TTC549 (cell line): ENCODE data around the gene TNIP1.

ENCODE experiments used
- FAIRE-seq: peaks from 2 replicates; lab custom pipeline; 2012; peaks lifted over from hg19 to GRCh38; lab: Jason Lieb, UNC

TNIP1 gene

DNA sequence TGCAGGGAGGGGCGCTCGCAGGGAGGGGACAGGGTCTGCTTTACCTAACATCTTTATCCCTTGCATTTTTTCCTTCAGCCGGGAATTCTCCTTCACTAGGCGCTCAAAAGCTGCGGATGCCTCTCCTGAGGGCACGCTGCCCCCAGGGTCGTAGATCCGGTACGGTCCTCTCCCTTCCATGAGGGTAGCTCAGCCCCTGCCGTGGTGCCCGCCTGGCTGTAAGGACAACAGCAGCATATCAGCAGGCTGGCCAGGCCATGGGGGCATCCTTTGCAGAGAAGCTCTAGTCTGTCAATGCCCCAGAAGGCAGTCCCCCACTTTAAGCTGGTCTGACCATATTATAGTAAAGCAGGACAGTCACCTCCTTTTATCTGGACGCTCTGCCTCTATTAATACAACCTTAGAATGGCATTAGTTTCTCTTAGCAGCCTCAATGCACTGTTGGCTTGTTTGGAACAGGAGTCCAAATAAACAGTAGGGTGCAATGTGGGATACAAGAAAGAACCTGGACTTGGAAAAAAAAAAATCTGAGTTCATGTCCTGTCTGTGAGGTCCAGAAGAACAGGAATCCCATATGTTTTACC is 15.8 kb downstream of the TNIP1 start:
- no peak for FAIRE-seq

DNA sequence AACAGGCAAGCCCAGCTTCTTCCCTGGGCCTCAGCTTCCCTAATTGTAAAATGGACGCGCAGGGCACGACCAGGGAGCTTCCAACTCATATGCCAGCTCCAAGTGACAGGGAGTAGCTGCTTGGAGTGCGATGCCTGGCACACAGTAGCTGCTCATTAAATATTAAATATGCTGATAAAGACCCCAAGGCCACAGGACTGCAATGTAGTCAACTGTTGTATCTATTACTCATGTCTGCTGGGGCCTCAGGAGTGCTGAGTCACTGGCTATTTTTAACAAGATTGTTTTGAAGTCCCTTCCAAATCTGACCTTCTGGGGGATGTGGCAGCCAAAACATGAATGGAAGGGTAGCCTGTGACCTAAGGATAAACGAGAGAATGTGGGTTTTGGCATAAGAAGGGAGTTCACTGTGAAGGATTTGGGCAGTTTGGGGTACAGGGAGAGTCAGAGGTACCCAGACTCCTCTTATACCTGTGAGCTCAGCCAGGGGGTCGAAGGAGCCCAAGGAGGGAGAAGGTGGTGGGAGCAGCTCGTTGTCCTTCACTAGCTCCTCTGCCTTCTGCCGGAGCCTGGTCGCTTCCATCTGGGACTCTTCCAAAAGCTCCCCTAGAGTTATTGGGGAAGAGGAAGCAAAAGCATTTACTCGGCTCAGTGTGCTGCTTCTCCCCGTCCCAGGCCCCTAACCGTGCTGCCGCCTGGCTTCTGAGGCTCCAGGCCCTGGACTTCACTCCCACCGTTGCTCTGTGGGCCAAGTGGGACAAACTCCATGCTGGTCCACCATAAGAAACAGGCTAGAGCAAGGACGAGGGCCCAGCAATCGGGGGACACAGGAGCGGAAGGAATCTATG is 17.5 kb downstream of the TNIP1 start:
- FAIRE-seq, result no peak

GRCh38 chr5:151062405-151063141 is 18.3 kb downstream of the TNIP1 start:
- no peak for FAIRE-seq

DNA sequence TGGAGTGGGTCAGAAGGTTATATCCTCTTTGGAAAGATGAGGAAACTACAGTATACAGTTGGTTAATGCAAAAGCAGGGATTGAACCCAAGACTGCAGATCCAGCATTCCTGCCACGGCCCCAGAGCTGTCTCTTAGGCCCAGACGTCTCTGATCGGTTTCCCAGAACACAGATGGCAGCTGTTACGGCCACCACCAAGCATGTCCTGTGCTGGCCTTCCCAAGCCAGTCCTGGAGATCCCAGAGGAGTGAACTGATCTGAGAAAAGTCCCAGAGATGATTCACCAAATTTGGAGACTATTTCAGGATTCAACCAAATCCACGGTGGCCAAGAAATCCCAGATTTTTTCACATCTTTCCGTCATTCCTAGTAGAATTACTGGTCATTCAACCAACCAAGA is 20.1 kb downstream of the TNIP1 start:
- no peak for FAIRE-seq

DNA sequence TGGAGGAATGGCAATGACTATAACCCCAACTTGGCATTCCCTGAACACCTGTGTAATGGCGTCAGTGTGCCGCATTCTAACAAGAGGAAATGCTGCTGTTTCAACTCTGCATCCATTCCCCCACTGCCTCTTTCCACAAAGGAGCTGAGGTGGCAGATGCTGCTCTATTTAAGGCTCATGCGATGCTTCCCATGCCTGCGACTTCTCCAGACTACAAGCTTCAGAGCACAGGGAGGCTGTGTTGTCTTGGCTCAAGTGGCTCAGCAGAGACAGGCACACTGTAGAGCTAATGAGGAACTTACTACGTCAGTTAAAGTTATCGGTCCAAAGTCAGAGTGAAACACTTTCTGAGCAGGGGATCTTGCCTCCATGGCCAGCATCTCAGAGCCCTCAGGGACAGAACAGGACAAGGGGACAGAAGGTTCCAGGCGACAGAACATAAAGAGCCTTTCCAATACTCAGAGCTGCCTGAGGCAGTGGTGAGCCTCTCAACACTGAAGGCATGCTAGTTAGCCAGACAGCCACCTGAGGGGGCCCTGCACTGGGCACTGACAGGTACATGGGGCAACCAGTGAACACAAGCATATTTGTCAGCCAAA is 21.8 kb downstream of the TNIP1 start:
- FAIRE-seq, result no peak

DNA sequence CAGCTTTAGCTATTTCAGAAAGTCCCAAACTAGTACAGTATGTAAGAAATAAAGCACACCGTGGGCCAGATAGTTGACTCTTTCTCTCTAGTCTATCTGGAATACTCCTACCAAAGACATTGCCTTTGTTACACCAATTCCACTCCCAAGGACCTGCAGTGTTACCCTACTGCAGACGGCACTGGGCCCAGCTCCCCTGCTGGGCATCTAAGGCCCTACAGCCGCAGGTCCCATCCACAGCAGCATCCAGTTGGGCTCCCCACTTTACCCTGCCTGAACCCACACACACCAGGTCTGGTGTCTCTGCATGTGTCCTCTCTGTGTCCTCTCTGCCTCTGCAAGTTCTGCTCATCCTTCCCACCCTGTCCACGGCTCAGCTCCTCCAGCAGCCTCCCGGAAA is 22.5 kb downstream of the TNIP1 start:
- no peak for FAIRE-seq

DNA sequence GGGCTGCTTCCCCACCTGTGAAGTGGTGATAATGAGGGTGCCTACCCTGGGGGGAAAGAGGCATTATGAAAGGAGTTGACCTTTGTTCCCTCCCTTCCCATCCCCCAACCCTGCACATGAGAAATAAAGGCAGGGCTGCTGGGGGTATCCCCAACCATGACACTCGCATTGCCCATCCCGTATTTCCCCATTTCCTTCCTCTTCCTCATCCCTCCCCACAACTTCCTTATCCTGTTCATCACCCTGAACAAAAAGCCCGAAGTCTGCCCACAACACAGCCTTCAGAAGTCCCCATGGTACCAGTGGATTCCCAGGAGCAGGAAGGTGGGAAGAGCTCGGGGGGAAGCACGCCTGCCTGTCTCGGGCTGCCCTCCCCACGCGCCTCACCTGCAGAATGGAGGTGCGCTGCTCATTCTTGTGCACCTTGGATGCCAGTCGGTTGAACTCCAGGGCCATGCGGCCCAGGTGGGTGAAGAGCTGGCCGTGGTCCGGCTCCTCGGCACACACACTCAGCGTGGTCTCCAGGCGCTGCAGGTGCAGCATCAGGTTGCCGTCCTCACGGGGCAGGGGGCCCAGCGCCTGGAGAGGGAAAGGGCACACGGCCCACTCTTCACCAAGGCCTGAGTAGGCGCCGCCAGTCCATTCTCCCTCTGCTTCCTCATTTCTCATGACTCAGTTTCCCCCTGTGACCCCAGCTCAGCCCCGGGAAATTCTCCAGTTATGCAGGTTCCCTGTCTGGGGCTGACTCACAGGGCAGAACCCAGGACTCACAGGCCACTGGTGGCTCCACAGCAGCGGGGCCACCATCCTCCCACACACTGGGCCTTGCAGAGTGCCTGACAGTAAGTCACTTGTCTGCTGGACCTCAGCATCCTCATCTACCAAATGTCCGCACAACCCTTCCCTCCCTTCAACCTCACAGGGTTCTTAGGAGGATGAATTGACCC is 24.2 kb downstream of the TNIP1 start:
- no peak for FAIRE-seq

DNA sequence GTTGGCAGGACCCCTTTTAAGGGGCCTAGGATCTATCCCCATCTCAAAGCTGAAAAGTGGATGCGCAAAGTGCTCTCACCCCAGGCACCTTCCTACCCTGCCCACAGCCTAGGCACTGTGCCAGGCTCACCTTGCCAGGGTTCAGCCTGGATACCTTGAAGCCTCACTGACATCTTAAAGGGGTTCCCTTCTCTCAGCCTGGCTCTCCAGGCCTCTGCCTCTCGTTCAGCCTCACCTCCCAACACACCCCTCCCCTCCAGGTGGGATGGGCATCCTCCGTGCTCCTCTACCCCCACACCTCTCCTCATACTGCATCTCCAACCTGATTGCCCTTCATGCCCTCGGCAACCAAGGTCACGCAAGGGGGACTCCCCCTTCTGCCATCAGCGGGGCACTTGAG is 25.5 kb downstream of the TNIP1 start:
- FAIRE-seq, result no peak

GRCh38 chr5:151054709-151055108 is 26.1 kb downstream of the TNIP1 start:
- no peak for FAIRE-seq

- FAIRE-seq, result no peak
Observed at GRCh38 chr5:151053796-151054462, 26.9 kb downstream of the TNIP1 start.

DNA sequence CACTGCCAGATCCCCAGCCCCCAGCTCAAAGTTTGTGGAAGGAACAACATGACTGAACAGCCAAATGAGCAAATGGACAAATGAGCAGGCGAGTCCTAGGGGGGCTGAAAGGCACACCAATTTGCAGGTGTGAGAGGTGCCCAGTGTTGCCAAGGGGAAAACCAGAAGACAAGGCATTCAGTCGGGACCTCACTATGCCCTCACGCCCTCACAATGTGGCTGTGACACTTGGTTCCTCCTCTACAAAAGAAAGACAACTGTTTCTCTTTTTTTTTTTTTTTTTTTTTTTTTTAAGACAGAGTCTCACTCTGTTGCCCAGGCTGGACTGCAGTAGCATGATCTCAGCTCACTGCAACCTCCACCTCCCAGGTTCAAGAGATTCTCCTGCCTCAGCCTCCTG is 28.0 kb downstream of the TNIP1 start:
- FAIRE-seq, result no peak

GRCh38 chr5:151051931-151052608 is 28.8 kb downstream of the TNIP1 start:
- FAIRE-seq, result no peak

GRCh38 chr5:151051066-151051930 is 29.5 kb downstream of the TNIP1 start:
- peak; percentile 49 for FAIRE-seq

GRCh38 chr5:151048526-151048925 is 32.3 kb downstream of the TNIP1 start:
- no peak for FAIRE-seq

- no peak for FAIRE-seq
Observed at GRCh38 chr5:151047814-151048425, 32.9 kb downstream of the TNIP1 start.

DNA sequence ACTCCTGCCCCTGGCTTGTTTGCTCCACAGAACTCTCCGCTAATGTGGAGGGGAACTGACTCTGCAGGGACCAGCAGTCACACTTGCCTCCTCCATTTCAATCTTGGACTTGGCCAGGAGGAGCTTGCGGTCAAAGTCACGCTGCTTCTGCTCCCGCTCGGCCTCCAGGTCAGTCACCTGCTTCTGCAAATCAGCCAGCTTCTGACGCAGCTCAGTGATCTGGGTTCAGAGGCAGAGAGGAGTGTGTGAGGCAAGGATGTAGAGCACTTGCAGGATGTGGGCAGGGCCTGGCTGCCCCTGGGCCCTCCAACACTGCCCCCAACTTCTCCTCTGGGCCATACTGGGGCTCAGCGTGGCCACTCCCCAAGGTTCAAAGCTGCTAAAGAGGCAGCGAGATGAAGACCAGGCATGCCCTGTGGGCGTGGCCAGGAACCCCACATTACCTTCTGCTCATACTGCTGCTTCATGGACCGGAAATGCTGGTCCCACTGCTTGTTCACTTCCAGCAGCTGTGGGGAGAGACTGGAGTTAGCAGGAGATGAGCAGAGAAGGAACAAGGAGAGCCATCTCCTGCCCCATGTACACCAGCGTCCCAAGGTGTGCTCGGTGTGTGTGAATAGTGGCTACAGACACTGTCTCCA is 38.3 kb downstream of the TNIP1 start:
- no peak for FAIRE-seq

- FAIRE-seq, result no peak
Observed at GRCh38 chr5:151041577-151042268, 39.1 kb downstream of the TNIP1 start.

DNA sequence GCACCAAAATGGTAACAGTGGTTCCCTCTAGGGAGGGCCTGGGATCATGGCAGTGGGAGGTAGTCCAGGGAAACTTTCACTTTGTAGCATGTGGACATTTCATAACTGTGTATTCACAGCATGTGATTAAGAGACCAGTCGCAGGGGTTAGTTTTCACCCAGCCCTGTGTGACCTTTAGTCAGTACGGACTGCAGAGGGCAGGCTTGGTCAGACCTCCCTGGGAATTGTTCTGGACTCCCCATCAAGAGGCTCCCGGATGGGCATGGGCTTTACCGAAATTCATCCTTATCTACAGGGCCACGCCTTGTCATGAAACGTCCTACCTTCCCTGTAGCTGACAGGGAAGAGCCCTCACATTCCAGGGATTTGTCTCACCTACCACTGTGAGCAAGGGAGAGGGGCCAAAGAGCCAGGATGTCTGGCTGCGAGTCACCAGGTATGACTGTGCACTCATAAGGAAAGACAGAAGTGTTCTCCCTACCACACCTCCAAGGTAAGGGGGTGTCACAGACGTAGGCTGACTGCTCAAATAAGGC is 40.6 kb downstream of the TNIP1 start:
- FAIRE-seq, result no peak
